Left lung (tissue), 10 donors: ENCODE measurements around the gene SUDS3. TPM values are rescaled to one million over a fixed set of nuclear protein-coding genes. Genes with fewer than 3 reads are reported as not detected.

Experiments used
- ATAC-seq: fragments of 200-7000 bp; cut with Tn5 transposase; one replicate; pipeline ENCODE4 v1.9.1; 2020; ENCODE audit warnings: moderate library complexity
- DNase-seq, 4 donors: peaks; one replicate each; pipeline ENCODE4 v3.0.0-alpha.2; 2013 to 2020
- H3K27ac ChIP-seq, 2 donors: fragments of 200-600 bp; sonication (generic) in 1 of 2; one replicate each; pipeline versions ENCODE4 v1.5.0 to v1.8.0; 2020 to 2021
- H3K27me3 ChIP-seq, 2 donors: fragments of 200-600 bp; sonication (generic) in 1 of 2; one replicate each; pipeline versions ENCODE4 v1.5.0 to v1.8.0; 2020 to 2021
- H3K36me3 ChIP-seq, 2 donors: fragments of 200-600 bp; sonication (generic) in 1 of 2; one replicate each; pipeline versions ENCODE4 v1.5.0 to v1.8.0; 2020 to 2021
- H3K4me1 ChIP-seq, 2 donors: fragments of 200-600 bp; one replicate each; pipeline ENCODE4 v1.8.0; 2021
- H3K4me3 ChIP-seq, 2 donors: fragments of 200-600 bp; sonication (generic) in 1 of 2; one replicate each; pipeline versions ENCODE4 v1.5.0 to v1.8.0; 2020 to 2021; ENCODE audit warnings: mild to moderate bottlenecking in 1 of 2
- H3K9me3 ChIP-seq, 2 donors: fragments of 200-600 bp; sonication (generic) in 1 of 2; one replicate each; pipeline versions ENCODE4 v1.5.0 to v1.8.0; 2020 to 2021
- CTCF ChIP-seq, 2 donors: fragments of 200-600 bp; sonication (generic) in 1 of 2; IDR thresholded peaks; one replicate each; pipeline versions ENCODE4 v1.5.0 to v1.8.0; 2021; ENCODE audit warnings: antibody characterized with exemption in 2 of 2
- intact Hi-C, 2 donors: fragments of 100-400 bp; cut with DNase I; formaldehyde crosslinking; loops; one replicate each; pipeline versions ENCODE4 v1.11.2 to v1.14.2; 2022
- polyA plus RNA-seq, 6 donors: library from polyadenylated mRNA; unstranded; fragments of 120-200 nt; gene quantifications; one replicate each; pipeline ENCODE4 v1.2.1, GENCODE V29; 2013; ENCODE audit not compliant: insufficient read length in 6 of 6
- total RNA-seq, 2 donors: library from RNA; stranded (reverse); fragmentation: NEBNext Ultra II Directional; extraction: Animal tissue kit (Norgen Biotek cat#: 25700); gene quantifications; one replicate each; pipeline ENCODE4 v1.2.1, GENCODE V29; 2021
- donor health status: DM: no; HTN: yes; CAD: no.
- donor health status: DM: no; HTN: no; CAD: no.

The SUDS3 gene
- total and polyA plus RNA-seq, 8 donors, result 23.6 to 60.8 (median 51.6) TPM

GRCh38 chr12:118391836-118392235, 15.5 kb downstream of the SUDS3 start:
- TF ChIP-seq CTCF (IDR thresholded peaks at IDR 0.05), result no peak
- Histone ChIP-seq H3K36me3 (peaks cover 0 to 100% of the 10 kb centered on the region in 2 donors), H3K27ac (no peak overlapping the region), H3K9me3 (no peaks in the 10 kb centered on the region), H3K4me1 (no peaks in the 10 kb centered on the region), H3K4me3 (no peak overlapping the region), H3K27me3 (no peaks in the 10 kb centered on the region)
- intact Hi-C loops, result no loop called here
- ATAC-seq, result no peak
- DNase-seq, result no peak

GRCh38 chr12:118397708-118398440, 21.5 kb downstream of the SUDS3 start:
- H3K27me3 ChIP-seq, result no peaks in the 10 kb centered on the region
- ATAC-seq (no peak), DNase-seq (peak in 2 of 4 donors; percentile 44 to 68)
- no peaks in the 10 kb centered on the region for H3K4me1 ChIP-seq
- no peaks in the 10 kb centered on the region for H3K9me3 ChIP-seq
- H3K27ac ChIP-seq, result no peak overlapping the region
- H3K4me3 ChIP-seq, result no peak overlapping the region
- intact Hi-C loops, result no loop called here
- peaks cover 0 to 98% of the 10 kb centered on the region in 2 donors for H3K36me3 ChIP-seq
- no peak for TF ChIP-seq CTCF (IDR thresholded peaks at IDR 0.05)

- no peak for TF ChIP-seq CTCF (IDR thresholded peaks at IDR 0.05)
- Histone ChIP-seq H3K27ac (no peak overlapping the region), H3K27me3 (no peaks in the 10 kb centered on the region), H3K4me3 (no peak overlapping the region), H3K36me3 (peaks cover 0 to 98% of the 10 kb centered on the region in 2 donors), H3K9me3 (no peaks in the 10 kb centered on the region), H3K4me1 (no peaks in the 10 kb centered on the region)
- DNase-seq (no peak), ATAC-seq (no peak)
- intact Hi-C loops, result no loop called here
Observed at GRCh38 chr12:118398524-118398923, 22.2 kb downstream of the SUDS3 start.

- no peak overlapping the region for H3K27ac ChIP-seq
- peak; percentile 43 for ATAC-seq
- no peaks in the 10 kb centered on the region for H3K27me3 ChIP-seq
- no peak for DNase-seq
- H3K9me3 ChIP-seq, result no peaks in the 10 kb centered on the region
- TF ChIP-seq CTCF (IDR thresholded peaks at IDR 0.05), result no peak
- intact Hi-C loops, result no loop called here
- H3K4me3 ChIP-seq, result no peak overlapping the region
- H3K4me1 ChIP-seq, result no peaks in the 10 kb centered on the region
- H3K36me3 ChIP-seq, result peaks cover 0 to 98% of the 10 kb centered on the region in 2 donors
Observed at GRCh38 chr12:118398940-118399339, 22.6 kb downstream of the SUDS3 start.

- intact Hi-C loops, result no loop called here
- Histone ChIP-seq H3K9me3 (no peaks in the 10 kb centered on the region), H3K4me1 (no peaks in the 10 kb centered on the region), H3K4me3 (no peak overlapping the region), H3K27me3 (no peaks in the 10 kb centered on the region), H3K27ac (no peak overlapping the region), H3K36me3 (peaks cover 0 to 97% of the 10 kb centered on the region in 2 donors)
- DNase-seq (no peak), ATAC-seq (no peak)
- no peak for TF ChIP-seq CTCF (IDR thresholded peaks at IDR 0.05)
Observed at GRCh38 chr12:118402251-118402650, 25.9 kb downstream of the SUDS3 start.
